Heart left ventricle (tissue), 13 donors: ENCODE results near the gene NTHL1.

ENCODE experiments used
- POLR2A ChIP-seq, 2 donors: fragments of 450-650 bp; IDR thresholded peaks; one replicate each; pipeline ENCODE4 v1.6.1; 2017; ENCODE audit warnings: antibody characterized with exemption in 2 of 2, mild to moderate bottlenecking in 2 of 2, moderate library complexity in 2 of 2
- TF ChIP-seq, protein P1 (sequence below), 12 donors: fragments of 200-600 bp; sonication (generic) in 4 of 12; IDR thresholded peaks; one replicate each; pipeline versions ENCODE4 v1.5.0 to v1.8.0; 2018 to 2022; ENCODE audit warnings: antibody characterized with exemption in 12 of 12, mild to moderate bottlenecking in 5 of 12
- donor health status: ischemic (EF 13 %, LVEDD 7.1; RV severe dilation, severe dysfunction).
- donor health status: DM: no; HTN: yes; CAD: no.
- donor health status: DM: no; HTN: no; CAD: no.
- donor health status: ischemic (EF 25% LVEDD 6.9; RV normal size, moderate dysfunction).
- donor health status: ischemic (EF 25% LVEDD 5.7; RV mildly dilated, moderate dysfunction).
- donor health status: ischemic (EF 35%, LVEDD 5.7; RV mildly dilated, moderate dysfunction).
- donor health status: nonischemic (EF 11% LVEDD 7.7; RV severe dilation, severe dysfunction).
- donor health status: DM: yes; HTN: yes; CAD: no.
- donor health status: PGD.
- donor health status: ischemic (EF 29% LVEDD 5.4; RV normal size, mild dysfunction).
- donor health status: nonischemic (EF 23%, LVEDD 6.1; RV moderate dilation, normal function).

DNA sequence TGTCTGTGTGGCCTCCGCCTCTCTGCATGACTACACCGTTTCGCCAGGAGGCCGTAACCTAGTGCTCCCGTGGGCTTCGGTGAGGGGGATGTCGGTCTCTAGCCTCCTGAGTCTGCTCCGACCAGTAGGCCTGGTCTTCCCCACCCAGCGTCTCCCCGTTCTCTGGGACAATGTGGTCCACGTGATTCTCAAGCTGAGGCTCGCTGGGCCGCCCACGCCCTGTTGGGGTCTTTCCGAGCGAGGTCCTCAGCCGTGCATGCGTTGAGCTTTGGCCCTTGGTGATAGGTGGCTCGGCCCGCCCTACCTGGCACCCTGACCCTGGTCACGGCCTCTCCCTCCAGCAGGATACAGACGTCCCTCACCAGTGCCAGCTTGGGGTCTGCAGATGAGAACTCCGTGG, 31.1 kb upstream of the NTHL1 start:
- TF ChIP-seq, protein P1, sequence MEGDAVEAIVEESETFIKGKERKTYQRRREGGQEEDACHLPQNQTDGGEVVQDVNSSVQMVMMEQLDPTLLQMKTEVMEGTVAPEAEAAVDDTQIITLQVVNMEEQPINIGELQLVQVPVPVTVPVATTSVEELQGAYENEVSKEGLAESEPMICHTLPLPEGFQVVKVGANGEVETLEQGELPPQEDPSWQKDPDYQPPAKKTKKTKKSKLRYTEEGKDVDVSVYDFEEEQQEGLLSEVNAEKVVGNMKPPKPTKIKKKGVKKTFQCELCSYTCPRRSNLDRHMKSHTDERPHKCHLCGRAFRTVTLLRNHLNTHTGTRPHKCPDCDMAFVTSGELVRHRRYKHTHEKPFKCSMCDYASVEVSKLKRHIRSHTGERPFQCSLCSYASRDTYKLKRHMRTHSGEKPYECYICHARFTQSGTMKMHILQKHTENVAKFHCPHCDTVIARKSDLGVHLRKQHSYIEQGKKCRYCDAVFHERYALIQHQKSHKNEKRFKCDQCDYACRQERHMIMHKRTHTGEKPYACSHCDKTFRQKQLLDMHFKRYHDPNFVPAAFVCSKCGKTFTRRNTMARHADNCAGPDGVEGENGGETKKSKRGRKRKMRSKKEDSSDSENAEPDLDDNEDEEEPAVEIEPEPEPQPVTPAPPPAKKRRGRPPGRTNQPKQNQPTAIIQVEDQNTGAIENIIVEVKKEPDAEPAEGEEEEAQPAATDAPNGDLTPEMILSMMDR (IDR thresholded peaks at IDR 0.05): no peak
- no peak for TF ChIP-seq POLR2A (IDR thresholded peaks at IDR 0.05)
